ENCODE measurements around the gene DUSP10. TPM values are rescaled to one million over a fixed set of nuclear protein-coding genes. Genes with fewer than 3 reads are reported as not detected.

DUSP10 gene
- total RNA-seq, 1 donor from 2014 or later = 5.7 TPM

DNA sequence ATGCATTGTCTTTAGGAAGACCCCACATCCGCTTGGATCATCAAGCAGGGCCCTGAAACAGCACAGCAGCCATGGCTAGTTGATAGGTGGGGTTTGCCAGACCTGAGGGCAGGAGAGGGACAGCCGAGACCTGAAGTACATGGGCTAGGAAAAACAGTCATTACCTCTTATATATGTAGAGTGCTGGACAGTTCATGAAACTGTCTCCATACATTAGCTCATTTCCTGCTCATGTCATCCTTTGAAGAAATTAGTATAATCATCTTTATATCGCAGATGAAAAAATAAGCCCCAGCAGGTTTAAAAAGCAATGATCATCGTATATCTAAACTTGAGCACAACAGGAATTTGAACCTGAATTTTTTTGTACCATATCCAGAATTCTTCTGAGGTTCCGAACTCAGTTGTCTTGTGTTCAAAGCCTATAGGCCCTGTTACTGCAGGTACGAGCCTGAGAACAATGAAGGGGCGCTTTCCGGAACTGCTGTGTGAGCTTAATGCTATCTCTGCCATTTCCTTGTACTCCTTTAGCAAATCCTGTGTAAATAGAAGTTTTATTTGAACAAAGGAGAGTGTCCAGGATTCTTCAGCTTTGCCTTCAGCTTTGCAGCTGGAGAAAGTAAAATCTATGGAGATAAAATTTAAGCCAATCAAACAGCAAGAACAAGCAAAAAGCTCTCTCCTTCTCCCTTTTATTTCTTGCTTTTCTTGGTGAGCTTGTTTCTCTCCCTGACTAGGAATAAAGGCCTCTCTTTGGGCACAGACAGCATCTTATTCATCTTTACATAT lies 32.4 kb upstream of the DUSP10 start:
- intact Hi-C loops (cut with DNase I) = no loop called here
- no peak overlapping the region for H3K27ac ChIP-seq
- no peaks in the 10 kb centered on the region for H3K9me3 ChIP-seq
- H3K4me1 ChIP-seq = no peaks in the 10 kb centered on the region
- H3K36me3 ChIP-seq = no peaks in the 10 kb centered on the region
- H3K4me3 ChIP-seq = no peak overlapping the region
- DNase-seq (ENCODE audit: low spot score in 2 of 2) = no peak
- H3K27me3 ChIP-seq = no peaks in the 10 kb centered on the region
- TF ChIP-seq, protein P1, sequence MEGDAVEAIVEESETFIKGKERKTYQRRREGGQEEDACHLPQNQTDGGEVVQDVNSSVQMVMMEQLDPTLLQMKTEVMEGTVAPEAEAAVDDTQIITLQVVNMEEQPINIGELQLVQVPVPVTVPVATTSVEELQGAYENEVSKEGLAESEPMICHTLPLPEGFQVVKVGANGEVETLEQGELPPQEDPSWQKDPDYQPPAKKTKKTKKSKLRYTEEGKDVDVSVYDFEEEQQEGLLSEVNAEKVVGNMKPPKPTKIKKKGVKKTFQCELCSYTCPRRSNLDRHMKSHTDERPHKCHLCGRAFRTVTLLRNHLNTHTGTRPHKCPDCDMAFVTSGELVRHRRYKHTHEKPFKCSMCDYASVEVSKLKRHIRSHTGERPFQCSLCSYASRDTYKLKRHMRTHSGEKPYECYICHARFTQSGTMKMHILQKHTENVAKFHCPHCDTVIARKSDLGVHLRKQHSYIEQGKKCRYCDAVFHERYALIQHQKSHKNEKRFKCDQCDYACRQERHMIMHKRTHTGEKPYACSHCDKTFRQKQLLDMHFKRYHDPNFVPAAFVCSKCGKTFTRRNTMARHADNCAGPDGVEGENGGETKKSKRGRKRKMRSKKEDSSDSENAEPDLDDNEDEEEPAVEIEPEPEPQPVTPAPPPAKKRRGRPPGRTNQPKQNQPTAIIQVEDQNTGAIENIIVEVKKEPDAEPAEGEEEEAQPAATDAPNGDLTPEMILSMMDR (IDR thresholded peaks at IDR 0.05) = no peak

DNA sequence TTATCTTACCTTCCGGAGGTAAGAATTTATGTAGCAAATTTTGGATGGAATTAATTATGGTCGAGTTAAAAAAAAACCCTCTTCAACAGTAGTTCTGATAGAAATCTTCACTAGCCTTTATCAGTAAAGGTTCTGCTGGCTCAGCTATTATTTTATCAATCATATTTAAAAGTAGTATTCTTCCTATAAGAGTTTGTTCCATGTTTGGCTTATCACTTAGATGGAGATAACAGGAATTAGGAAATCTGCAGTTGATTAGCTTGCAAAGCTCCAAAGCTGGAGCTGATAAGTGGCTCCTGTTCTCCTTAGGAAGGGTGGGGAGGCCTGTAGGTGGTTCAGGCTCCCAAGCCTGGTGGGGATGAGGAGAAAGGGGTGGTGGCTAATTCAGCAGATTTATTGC lies 31.5 kb upstream of the DUSP10 start:
- no peaks in the 10 kb centered on the region for H3K4me1 ChIP-seq
- DNase-seq (ENCODE audit: low spot score in 2 of 2) = no peak
- H3K4me3 ChIP-seq = no peak overlapping the region
- intact Hi-C loops (cut with DNase I) = no loop called here
- H3K27me3 ChIP-seq = no peaks in the 10 kb centered on the region
- no peaks in the 10 kb centered on the region for H3K36me3 ChIP-seq
- H3K27ac ChIP-seq = no peak overlapping the region
- TF ChIP-seq, protein P1 (IDR thresholded peaks at IDR 0.05) = no peak
- no peaks in the 10 kb centered on the region for H3K9me3 ChIP-seq

DNA sequence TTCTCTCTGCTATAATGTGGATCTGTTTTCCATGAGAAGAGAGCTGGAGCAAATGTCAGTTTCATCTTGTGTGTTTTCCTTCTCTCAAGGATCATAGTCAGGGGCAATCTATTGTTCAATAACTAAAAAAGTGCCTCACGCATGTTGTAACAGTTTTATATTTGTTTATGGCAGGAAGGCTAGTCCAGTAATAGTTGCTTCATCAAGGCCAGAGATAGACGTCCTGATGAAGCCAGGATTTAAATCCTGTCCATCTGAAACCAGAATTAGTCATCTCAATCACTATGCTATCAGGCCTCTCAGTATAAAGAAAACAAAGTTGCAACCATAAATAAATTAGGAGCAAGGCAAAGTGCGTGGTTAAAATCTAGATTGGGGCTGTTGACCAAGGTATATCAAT lies 30.2 kb upstream of the DUSP10 start:
- no peaks in the 10 kb centered on the region for H3K36me3 ChIP-seq

DNA sequence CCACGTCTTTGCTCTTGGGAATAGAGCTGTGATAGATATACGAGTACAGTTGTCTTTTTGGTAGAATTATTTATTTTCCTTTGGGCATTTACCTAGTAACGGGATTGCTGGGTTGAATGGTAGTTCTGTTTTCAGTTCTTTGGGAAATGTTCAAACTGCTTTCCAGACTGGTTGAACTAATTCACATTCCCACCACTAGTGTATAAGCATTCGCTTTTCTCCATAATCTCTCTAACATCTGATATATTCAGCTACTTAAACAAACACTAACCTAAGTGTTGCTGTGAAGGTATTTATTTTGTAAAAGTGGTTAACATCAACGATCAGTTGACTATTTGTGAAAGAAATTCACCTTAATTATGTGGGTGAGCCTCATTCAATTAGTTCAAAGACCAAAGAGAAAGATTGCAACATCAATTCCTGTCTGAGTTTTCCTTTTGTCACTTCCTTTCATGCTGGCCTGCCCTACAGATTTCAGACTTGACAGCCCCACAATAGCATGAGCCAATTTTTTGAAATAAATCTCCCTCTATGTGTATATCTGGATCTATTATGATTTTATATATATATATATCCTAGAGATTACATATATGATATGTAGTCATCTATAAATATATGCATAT lies 26.7 kb upstream of the DUSP10 start:
- Histone ChIP-seq H3K27me3 (no peaks in the 10 kb centered on the region), H3K36me3 (no peaks in the 10 kb centered on the region), H3K4me1 (no peaks in the 10 kb centered on the region), H3K27ac (no peak overlapping the region), H3K9me3 (no peaks in the 10 kb centered on the region), H3K4me3 (no peak overlapping the region)
- intact Hi-C loops (cut with DNase I) = no loop called here
- TF ChIP-seq, protein P1 (IDR thresholded peaks at IDR 0.05) = no peak
- no peak for DNase-seq (ENCODE audit: low spot score in 2 of 2)

More for the DNA sequence above, 30.2 kb upstream of the DUSP10 start:
- H3K4me3 ChIP-seq = no peak overlapping the region
- no peaks in the 10 kb centered on the region for H3K4me1 ChIP-seq
- no peak for DNase-seq (ENCODE audit: low spot score in 2 of 2)
- no peaks in the 10 kb centered on the region for H3K27me3 ChIP-seq
- no peaks in the 10 kb centered on the region for H3K9me3 ChIP-seq
- TF ChIP-seq, protein P1 (IDR thresholded peaks at IDR 0.05) = no peak
- intact Hi-C loops (cut with DNase I) = no loop called here
- no peak overlapping the region for H3K27ac ChIP-seq

DNA sequence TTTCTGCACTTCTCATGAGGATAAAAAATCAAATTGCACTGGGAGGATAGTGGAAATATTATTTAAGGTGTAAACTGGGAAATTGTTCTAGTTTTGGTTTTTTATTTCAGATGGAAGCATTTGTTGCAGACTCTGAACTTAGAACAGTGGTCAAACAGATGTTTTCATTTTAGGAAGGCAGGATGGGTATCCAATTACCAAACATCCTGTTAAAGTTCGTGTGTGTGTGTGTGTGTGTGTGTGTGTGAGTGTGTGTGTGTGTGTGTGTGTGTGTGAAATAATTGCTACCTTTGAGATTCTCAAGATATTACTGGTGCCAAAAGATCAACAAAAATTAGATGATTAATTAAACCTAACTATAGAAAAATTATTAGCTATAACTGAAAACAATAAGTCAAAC lies 24.3 kb upstream of the DUSP10 start:
- DNase-seq (ENCODE audit: low spot score in 2 of 2) = no peak
- Histone ChIP-seq H3K27me3 (no peaks in the 10 kb centered on the region), H3K4me3 (no peak overlapping the region), H3K4me1 (no peaks in the 10 kb centered on the region), H3K9me3 (no peaks in the 10 kb centered on the region), H3K36me3 (no peaks in the 10 kb centered on the region), H3K27ac (no peak overlapping the region)
- TF ChIP-seq, protein P1 (IDR thresholded peaks at IDR 0.05) = no peak
- intact Hi-C loops (cut with DNase I) = no loop called here

All from ascending aorta (tissue), 2 donors.